ENCODE data around the gene CARD6.
A peak's percentile ranks its signal among the peaks of the same experiment; 100 is the strongest.
"Not testable (repeated sequence)": the region's sequence is repeated elsewhere in the genome, so short reads cannot be mapped to it uniquely, and the experiment has no call there.

CARD6 gene, protein sequence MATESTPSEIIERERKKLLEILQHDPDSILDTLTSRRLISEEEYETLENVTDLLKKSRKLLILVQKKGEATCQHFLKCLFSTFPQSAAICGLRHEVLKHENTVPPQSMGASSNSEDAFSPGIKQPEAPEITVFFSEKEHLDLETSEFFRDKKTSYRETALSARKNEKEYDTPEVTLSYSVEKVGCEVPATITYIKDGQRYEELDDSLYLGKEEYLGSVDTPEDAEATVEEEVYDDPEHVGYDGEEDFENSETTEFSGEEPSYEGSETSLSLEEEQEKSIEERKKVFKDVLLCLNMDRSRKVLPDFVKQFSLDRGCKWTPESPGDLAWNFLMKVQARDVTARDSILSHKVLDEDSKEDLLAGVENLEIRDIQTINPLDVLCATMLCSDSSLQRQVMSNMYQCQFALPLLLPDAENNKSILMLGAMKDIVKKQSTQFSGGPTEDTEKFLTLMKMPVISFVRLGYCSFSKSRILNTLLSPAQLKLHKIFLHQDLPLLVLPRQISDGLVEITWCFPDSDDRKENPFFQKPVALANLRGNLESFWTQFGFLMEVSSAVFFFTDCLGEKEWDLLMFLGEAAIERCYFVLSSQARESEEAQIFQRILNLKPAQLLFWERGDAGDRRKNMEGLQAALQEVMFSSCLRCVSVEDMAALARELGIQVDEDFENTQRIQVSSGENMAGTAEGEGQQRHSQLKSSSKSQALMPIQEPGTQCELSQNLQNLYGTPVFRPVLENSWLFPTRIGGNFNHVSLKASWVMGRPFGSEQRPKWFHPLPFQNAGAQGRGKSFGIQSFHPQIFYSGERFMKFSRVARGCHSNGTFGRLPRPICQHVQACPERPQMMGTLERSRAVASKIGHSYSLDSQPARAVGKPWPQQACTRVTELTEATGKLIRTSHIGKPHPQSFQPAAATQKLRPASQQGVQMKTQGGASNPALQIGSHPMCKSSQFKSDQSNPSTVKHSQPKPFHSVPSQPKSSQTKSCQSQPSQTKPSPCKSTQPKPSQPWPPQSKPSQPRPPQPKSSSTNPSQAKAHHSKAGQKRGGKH

DNA sequence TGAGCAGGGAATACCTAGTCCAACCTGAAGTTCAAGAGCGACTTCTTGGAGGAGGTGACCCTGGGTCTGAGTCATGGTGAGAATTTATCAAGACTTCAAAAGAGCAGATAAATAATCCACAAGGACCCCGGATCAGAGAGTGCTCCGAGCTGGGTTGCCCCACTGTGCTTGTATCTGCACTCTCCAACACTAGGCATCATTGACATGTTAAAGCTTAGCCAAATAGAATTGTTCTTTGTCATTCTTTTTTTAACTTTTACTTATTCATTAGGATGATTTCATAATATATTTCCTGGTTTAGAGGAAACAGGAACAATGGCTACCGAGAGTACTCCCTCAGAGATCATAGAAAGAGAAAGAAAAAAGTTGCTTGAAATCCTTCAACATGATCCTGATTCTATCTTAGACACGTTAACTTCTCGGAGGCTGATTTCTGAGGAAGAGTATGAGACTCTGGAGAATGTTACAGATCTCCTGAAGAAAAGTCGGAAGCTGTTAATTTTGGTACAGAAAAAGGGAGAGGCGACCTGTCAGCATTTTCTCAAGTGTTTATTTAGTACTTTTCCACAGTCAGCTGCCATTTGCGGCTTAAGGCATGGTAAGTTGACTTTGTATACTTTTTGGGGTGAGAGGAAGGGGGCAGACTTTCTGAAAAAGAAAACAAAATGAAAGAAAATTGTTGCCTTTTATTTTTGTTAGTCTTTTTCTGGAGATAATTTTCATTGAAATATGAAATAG, at the start of gene CARD6:
TSS of gene CARD6 (plus strand) at position 300 of the 738 bp plus-strand sequence. CDS start at position 316, 16 bp downstream.
- no peak for DNase-seq

DNA sequence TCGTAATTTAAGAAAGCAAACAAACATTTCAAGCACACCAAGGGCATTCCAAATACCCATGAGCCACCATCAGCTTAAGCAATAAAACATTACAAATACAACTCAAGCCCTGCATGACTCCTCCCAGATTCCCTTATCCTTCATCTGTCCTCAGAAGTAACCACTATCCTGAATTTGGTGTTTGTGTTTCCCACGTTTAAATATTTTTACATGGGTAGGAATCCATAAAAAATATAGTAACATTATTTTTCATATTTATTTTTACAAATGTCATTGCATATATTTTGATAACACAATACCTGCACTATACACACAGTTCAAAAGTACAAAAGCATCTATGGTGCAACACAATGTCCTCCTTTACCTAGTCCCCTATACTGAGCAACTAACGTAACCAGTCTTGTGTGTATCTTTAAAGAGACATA, 49.4 kb upstream of the CARD6 start:
- DNase-seq, result no peak

DNA sequence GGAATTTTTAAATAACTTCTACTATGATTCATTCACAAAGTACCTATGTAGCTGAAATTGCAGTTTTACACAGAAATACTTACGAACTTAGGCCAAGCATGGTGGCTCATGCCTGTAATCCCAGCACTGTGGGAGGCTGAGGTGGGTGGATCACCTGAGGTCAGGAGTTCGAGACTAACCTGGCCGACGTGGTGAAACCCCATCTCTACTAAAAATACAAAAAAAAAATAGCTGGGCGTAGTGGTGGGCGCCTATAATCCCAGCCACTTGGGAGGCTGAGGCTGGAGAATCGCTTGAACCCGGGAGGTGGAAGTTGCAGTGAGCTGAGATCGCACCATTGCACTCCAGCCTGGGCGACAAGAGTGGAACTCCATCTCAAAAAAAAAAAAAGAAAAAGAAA, 48.5 kb upstream of the CARD6 start:
- not testable (repeated sequence) for DNase-seq

DNA sequence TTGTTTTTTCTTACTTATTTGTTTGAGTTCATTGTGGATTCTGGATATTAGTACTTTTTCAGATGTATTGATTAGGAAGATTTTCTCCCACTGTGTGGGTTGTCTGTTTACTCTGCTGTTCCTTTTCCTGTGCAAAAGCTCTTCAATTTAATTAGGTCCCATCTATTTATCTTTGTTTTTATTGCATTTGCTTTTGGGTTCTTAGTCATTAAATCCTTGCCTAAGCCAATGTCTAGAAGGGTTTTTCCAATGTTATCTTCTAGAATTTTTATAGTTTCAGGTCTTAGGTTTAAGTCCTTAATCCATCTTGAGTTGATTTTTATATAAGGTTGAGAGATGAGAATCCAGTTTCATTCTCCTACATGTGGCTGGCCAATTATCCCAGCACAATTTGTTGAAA, 46.8 kb upstream of the CARD6 start:
- DNase-seq, result not testable (repeated sequence)

DNA sequence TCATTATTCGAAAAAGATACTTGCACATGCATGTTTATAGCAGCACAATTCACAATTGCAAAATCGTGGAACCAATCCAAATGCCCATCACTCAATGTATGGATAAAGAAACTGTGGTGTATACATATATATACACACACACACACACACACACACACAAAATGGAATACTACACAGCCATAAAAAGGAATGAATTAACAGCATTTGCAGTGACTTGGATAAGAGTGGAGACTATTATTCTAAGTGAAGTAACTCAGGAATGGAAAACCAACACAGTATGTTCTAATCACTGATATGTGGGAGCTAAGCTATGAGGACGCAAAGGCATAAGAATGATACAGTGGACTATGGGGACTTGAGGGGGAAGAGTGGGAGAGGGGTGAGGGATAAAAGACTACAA, 46.3 kb upstream of the CARD6 start:
- DNase-seq, result not testable (repeated sequence)

DNA sequence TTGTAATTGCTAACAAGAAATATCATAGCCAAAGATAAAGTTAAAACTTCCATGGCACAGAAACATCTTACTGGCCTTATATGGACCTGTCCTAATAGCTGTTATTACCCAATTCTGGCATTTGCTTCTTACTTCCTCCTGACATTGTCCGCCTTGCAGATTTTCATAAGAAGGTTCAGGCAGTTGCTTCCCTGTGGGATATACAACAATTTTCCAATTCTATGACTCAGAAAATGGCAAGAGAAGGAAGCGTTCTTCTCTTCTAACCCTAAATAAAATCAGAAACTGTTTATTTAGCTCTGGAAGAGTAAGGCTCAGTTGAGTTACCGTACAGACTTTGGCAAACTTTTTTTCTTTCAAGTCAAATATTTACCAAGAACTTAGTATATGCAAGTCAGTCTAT, 44.7 kb upstream of the CARD6 start:
- no peak for DNase-seq

DNA sequence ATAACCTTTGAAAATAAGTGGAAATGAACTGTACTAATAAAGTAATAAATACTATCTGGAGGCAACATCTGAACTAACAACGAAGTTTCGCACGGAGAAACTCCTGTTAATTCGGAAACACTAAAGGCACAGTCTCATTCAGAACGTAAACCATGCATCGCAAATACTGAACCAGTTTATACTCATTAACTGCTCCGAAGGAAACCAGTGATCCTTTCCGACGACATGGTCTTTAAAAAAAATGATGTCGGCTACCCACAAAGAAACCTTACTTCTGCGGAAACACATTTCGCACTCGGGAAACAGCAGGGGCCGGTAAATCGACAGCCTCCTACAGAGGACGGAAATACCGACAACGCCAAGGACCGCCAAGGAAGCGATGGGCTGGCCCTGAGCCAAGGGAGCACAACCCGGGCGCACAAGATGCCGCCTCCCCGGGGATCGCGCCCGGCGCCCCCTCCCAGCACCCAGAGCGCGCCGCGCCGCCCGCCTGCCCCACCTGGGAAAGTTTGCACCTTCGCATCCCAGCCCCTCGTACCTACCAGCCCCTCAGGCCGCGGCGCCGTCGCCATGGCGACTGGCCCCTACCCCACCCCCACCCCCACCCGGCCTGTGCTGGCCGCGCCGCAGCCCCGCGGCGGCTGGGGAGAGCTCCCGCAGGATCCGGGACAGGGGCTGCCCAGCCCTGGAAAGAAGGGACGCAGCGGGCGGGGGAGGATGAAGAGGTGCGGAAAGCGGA, 43.7 kb upstream of the CARD6 start:
- no peak for DNase-seq

DNA sequence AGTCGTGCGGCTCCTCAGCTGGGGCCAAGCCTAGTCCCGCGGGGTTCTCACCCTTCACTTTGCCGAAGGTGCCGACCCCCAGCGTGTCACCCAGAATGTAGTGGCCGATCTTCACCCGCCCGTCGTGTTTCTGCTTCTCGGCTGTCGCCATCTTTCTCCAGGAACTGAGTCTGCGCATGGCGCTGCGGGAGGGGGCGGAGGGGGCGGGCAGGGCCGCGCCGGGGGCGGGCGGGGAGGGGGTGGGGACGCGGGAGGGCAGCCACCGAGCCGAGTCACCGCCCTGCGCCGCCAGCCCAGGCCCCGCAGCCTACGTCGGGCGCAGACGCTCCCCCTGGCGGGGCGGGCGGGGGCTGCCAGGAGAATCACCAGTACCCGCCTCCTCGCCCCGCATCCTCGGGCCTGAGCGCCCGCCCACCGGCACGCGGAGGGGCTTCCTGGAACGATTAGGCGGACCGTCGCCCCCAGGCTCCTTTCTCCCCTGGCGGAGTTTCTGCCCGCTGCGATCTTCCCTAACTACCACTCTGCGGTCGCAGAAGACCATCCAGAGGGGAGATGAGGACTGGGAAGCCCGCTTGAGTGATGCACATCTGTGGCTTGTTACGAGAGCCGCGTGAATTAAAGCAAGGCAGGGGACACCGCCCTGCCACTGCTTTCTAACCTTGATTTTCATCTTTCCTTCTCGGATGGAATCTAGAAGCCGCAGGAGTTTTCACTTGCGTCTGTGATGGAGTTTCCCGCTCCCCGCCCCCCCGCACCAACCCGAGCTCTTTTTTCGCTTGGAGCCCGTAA, 43.0 kb upstream of the CARD6 start, which contains the start of gene PRKAA1:
TSS of gene PRKAA1 (minus strand) at position 363 of the 789 bp plus-strand sequence. CDS start at position 178, 185 bp downstream.
- peak; percentile 36 for DNase-seq

DNA sequence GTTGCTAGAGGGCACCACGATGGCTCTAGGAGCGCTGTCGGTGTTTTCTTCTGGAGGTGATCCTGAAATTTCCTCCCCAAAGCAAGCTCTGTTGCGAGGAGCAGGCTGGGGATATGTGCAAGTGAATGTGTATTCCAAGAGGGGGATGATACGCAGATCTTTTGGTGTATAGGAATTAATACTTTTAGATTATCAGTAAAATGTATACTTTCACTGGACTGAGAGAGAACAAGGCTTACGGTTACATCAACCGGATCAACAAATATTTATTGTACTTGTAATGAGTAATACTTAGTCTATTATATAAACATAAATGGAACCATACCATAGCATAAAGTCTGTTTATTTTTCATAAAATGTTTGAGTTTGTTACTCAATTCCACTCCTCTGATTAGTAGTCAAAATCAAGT, 42.4 kb upstream of the CARD6 start:
- no peak for DNase-seq

DNA sequence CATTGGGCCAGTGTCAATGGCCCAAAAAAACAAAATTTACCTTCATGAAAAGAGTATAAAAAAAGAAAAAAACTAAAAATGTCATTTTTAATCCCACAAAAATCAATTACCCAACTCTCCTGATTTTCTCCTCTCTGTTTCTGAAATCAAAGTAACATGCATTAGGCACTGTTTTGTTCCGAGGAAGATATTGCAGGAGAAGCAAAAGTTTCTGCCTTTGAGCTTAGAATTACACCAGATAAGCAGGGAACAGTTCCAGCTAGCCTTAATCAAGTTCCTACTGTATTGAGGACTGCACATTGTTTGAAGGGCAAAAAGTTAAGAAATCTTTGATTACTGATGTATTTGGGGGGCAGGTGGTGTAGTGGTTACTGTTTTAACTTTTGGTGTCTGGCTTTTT, 41.9 kb upstream of the CARD6 start:
- no peak for DNase-seq

DNA sequence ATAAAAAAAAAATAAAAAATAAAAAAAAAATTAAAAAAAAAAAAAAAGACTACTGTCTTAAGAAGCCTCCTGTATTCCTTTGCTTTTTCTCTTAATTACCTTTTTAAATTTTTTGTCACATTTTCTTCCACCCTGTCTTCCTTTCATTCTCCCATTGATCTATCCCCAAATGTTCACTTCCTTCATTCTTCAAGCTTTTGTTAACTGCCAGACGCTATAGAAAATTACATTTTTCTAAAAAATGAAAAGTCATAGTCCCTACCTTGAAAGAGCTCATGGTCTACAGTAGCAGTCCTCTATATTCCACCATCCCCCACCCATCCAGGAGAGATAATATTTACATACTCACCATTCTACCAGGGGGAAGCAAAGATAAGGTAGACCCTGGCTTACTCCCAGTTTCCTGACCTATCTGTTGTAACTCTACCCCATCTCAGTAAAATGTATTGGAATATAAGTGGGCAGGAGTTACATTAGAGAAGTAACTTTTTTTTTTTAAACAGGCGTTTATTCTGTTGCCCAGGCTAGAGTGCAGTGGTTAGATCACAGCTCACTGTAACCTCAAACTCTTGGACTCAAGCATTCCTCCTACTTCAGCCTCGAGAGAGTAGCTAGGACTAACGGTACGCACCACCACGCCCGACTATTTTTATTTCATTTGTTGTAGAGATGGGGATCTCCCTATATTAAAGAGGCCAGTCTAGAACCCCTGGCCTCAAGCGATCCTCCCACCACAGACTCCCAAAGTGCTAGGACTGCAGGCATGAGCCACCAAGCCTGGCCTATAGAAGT, 39.2 kb upstream of the CARD6 start:
- DNase-seq, result no peak

DNA sequence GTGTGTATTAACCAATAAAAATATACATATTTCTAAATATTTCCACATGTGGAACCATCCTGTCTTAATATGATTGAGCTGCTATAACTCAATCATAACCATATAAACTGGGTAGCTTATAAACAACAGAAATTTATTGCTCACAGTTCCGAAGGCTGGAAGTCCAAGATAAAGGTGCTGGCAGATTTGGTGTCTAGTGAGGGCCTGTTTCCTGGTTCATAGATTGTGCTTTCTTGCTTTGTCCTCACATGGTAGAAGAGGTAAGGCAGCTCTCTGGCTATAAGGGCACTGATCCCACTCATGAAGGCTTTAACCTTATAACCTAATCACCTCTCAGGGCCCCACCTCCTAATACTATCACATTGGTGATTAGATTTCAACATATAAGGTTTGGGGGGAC, 29.0 kb upstream of the CARD6 start:
- no peak for DNase-seq

DNA sequence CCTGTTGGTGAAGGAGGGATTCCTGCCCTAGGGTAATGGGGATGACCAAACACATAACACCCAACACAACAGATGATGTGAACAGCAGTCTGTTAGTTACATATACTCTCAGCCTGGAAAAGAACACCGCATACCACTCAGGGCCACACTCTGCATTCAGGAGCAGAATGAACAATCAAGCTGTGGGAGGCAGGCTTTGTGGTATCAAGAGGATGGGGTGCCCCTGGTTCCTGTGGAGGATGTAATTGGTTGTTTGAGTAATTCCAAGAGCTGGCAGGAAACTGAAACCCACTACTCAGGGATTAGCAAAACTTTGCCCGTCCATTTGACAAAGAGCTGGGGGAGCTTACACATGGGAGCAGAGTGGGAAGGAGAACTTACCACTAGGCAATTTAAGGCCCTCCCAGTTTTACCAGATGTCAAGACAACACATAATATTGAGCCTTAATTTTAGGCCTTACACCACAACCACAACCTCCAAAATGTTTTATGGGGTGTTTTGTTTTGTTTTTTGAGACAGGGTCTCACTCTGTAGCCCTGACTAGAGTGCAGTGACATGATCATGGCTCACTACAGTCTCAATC, 27.4 kb upstream of the CARD6 start:
- DNase-seq, result no peak

DNA sequence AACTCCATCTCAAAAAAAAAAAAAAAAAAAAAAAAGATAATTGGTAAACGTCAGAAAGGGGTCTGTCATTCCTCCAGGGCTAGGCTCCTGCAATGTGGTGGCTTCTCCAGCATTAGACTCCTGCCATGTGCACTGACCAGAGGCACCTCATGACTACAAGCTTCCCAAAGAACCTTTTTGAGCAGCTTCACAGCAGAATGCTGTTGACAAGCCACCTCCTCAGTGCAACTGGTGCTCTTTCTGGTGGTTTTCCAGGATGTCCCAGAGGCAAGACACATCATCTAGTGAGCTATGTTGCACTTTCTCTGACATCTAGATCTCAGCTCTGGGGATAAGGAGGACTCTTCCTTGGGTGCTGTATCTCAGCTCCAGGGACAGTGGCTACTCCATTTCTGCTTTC, 17.7 kb upstream of the CARD6 start:
- no peak for DNase-seq

DNA sequence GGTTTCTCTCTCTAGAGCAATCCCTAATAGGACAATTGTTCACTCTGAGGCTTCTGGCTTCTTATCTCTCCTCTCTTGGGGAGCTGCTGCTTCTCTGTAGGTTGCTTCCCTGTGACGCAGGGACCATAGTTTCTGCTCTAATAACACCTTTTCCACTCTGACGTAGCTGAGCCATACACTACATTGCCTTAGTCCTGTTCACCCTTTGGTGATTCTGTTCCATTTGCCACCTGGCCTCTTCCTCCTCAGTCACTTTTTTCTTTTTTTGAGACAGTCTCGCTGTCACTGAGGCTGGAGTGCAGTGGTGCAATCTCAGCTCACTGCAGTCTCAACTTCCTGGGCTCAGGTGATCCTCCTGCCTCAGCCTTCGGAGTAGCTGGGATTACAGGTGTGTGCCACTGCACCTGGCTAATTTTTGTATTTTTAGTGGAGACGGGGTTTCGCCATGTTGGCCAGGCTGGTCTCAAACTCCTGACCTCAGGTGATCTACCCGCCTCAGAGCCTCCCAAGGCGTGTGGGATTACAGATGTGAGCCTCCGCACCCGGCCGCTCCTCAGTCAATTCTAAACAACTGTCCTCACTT, 15.6 kb upstream of the CARD6 start:
- DNase-seq, result not testable (repeated sequence)

DNA sequence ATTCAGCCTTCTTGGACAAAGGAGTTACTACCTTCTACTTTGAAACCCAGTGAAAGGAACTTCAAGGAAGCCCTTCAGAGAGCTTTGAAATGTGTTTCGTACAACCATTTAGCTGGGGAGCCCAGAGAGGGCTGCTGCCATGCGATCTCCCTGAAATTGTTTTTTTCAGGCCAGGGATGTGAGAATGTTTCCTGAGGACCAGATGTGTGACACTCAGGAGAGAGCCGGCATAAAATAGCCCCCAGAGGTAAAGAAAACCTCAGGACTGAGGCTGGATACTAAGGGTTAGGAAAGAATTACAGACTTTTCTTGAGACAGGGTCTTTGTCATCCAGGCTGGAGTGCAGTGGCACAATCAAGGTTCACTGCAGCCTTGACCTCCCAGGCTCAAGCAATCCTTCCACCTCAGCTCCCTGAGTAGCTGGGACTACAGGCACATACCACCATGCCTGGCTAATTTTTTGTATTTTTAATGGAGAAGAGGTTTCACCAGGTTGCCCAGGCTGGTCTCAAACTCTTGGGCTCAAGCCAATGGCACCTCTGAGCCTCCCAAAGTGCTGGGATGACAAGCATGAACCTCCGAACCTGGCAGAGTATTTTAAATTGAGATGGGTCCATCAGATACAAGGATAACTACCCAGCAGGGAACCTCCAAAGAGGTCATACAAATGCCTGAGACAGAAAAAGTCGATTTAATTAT, 14.5 kb upstream of the CARD6 start:
- no peak for DNase-seq

DNA sequence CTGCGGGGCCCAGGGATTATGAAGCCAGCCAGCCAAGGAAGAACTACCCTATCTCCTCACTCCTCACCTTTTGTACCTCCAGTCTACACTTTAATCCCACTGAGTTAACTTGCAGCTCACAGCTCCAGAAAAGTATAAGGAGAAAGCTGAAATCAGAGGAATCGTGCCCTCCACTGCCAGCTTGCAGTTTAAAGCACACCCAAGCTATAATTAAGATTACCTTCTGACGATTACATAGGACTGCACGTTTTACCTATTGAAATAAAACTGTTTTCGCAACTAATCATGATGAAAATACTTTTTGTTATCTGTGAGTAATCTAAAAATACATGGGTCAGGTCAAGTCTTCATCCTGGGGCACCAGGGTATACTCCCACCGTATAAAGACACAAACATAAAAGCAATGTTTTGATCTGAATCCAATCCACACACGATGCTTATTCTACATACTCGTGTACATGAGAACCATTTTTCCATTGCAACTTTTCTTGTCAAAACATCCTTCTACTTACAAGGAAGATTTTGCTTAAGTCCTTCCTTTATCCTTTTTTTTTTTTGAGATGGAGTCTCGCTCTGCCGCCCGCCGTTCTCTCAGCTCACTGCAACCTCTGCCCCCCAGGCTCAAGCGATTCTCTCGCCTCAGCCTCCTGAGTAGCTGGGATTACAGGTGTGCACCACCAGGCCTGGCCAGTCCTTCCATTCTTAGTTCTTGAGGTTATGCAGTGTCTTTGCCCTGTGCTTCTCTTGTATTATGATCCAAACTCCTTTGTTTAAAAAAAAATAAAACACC, 13.8 kb upstream of the CARD6 start:
- no peak for DNase-seq

DNA sequence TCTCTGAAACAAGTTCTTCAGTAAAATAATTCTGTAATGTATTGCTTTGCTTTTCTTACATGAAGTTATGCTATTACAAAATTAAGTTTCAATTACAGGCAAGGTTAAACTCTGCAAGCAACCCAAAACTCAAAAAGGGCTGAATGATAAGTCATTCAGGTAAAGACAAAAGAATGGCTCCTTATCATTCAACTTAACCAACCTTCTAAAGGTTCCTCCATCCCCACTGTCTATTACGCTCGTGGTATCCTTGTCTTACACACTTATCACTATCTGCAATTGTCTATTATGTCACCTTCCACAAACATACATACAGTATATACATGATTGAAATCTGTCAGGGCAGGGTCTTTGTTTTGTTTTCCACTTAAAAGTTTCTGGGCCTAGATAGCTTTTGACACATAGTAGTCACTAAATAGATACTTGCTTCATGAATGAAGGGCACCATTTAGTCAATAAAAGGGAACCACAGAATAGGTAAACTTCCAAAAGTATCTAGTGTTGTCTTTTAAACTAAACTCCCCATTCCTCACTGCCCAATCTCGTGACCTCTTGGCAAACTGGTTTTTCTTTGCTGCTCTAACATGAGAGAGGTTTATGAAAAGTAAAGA, 13.0 kb upstream of the CARD6 start:
- no peak for DNase-seq

All from NCI-H187 treated with DMSO at 0.1 percent for 48 hours (cell line).